NT2/D1 (cell line): ENCODE results near the gene CWC27.

Source experiments
- SUZ12 ChIP-seq: IDR thresholded peaks from 2 replicates; pipeline ENCODE4 v1.6.1; 2011; ENCODE audit not compliant: insufficient read length, insufficient read depth; ENCODE audit errors: extremely low read depth
- YY1 ChIP-seq: IDR thresholded peaks from 2 replicates; pipeline ENCODE4 v1.6.1; 2011; ENCODE audit not compliant: insufficient read length, insufficient read depth

DNA sequence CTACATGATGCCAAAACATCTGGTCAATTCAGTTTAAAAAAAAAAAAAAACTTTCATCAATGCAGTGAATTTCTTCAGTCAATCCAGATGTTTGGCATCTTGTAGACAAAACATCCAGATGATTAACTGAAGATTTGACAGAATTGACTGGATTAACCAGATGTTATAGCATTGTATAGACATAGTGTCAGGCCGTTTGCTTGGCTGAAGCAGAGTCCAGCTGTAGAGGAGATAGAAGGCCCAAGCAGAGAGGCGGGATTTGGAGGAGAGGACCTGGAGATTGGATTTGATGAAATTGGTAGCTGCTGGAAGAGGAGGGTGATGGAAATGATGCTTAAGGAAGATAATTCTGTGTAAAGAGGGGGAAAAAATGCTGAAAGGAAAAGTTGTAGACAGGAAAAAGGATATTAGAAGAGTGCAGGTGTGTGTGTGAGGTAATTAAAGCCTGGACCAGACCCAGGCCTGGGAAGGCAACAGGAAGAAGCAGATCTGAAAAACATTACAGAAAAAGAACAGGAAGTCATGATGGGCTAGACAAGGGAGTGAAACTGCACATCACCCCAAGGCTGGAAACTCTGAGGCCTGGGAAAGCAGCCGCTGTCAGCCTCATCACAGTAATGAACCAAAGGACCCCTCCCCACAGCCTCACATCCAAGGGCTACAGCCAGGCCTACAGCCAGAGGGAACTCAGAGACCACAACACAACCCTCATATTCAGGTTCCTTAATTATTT is 258.3 kb downstream of the CWC27 start:
- no peak for TF ChIP-seq YY1
- TF ChIP-seq SUZ12 = no peak
